Glutamatergic neuron (in vitro differentiated cells): ENCODE results near the gene PXDN. TPM values are rescaled to one million over a fixed set of nuclear protein-coding genes. Genes with fewer than 3 reads are reported as not detected.

Experiments used
- DNase-seq: peaks from one replicate; pipeline ENCODE4 v3.0.0; 2022
- H3K27ac Mint-ChIP-seq: one replicate; pipeline ENCODE4 v1.8.0; 2020; ENCODE audit warnings: mild to moderate bottlenecking, mixed read lengths, inconsistent platforms; ENCODE audit not compliant: unreplicated experiment
- H3K27me3 Mint-ChIP-seq: one replicate; pipeline ENCODE4 v1.8.0; 2020; ENCODE audit warnings: mild to moderate bottlenecking, moderate library complexity, mixed read lengths, inconsistent platforms; ENCODE audit not compliant: unreplicated experiment
- H3K36me3 Mint-ChIP-seq: one replicate; pipeline ENCODE4 v1.8.0; 2020; ENCODE audit warnings: mild to moderate bottlenecking, mixed read lengths, inconsistent platforms; ENCODE audit not compliant: unreplicated experiment
- H3K4me1 Mint-ChIP-seq: one replicate; pipeline ENCODE4 v1.8.0; 2020; ENCODE audit warnings: mild to moderate bottlenecking, low read depth, mixed read lengths, inconsistent platforms; ENCODE audit not compliant: unreplicated experiment
- H3K4me3 Mint-ChIP-seq: one replicate; pipeline ENCODE4 v1.8.0; 2020; ENCODE audit warnings: mild to moderate bottlenecking, mixed read lengths, inconsistent platforms; ENCODE audit not compliant: unreplicated experiment
- H3K9me3 Mint-ChIP-seq: one replicate; pipeline ENCODE4 v1.8.0; 2020; ENCODE audit warnings: mild to moderate bottlenecking, moderate library complexity, mixed read lengths, inconsistent platforms; ENCODE audit not compliant: unreplicated experiment
- total RNA-seq: library from RNA; stranded (reverse); fragmentation: NEBNext Ultra II Directional; extraction: Animal tissue kit (Norgen Biotek cat#: 25700); gene quantifications from one replicate; pipeline ENCODE4 v1.2.1, GENCODE V29; 2021; ENCODE audit not compliant: unreplicated experiment
- TF ChIP-seq, protein P1 (sequence below): fragments of 200-600 bp; sonication (generic); IDR thresholded peaks from one replicate; pipeline ENCODE4 v1.5.0; 2021; ENCODE audit not compliant: partially characterized antibody, unreplicated experiment

The PXDN gene
- total RNA-seq, 1 donor from 2014 or later = 226 TPM

DNA sequence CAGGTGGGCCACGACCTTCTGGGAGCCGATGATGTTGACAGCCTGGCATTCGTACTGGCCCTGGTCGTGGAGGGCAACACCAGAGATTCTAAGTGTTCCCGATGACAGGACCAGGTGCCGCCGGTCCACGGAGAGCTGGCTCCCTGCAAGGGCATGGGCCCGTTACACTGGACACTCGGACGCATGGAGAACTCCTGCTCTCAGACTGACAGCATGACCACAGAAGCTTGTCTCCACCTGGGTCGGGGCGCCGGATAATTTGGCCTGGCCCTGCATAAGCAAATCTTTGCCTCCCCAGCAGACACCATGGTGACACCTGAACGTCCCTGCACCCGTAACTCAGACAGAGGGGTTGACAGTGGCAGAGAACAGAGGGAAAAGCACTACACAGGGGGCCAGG is 80.7 kb downstream of the PXDN start:
- Mint-ChIP-seq H3K27ac (no peak overlapping the region), H3K27me3 (peaks cover 4% of the 10 kb centered on the region), H3K9me3 (peaks cover 2% of the 10 kb centered on the region), H3K4me3 (no peak overlapping the region), H3K36me3 (peaks cover 12% of the 10 kb centered on the region), H3K4me1 (peaks cover 5% of the 10 kb centered on the region)
- TF ChIP-seq, protein P1, sequence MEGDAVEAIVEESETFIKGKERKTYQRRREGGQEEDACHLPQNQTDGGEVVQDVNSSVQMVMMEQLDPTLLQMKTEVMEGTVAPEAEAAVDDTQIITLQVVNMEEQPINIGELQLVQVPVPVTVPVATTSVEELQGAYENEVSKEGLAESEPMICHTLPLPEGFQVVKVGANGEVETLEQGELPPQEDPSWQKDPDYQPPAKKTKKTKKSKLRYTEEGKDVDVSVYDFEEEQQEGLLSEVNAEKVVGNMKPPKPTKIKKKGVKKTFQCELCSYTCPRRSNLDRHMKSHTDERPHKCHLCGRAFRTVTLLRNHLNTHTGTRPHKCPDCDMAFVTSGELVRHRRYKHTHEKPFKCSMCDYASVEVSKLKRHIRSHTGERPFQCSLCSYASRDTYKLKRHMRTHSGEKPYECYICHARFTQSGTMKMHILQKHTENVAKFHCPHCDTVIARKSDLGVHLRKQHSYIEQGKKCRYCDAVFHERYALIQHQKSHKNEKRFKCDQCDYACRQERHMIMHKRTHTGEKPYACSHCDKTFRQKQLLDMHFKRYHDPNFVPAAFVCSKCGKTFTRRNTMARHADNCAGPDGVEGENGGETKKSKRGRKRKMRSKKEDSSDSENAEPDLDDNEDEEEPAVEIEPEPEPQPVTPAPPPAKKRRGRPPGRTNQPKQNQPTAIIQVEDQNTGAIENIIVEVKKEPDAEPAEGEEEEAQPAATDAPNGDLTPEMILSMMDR = no peak
- DNase-seq = no peak

DNA sequence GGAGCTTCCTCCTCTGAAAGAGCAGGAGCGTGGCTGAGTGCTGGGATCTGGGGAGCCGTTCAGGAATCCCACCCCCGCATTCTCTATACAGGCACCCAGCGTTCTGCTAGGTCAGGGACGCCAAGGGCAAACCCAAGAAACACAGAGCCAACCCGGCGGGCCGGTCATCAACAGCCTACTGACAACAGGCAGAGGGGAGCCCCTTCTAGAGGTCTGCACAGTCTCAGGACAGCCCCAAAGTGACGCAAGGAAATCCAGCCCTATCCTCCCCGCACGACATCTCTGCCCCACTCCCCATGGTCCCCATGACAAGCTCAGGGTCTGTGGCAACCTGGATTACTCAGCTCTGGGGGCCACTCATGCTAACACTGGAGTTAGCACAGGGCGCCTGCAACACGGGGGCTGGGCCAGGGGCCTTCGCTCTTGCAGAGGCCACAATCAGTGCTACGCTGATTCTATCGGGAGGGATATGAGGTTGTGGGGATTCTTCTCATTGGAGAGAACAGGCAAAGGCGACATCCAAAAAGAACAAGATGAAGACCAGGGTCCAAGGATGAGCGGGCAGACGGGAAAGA is 81.6 kb downstream of the PXDN start:
- TF ChIP-seq, protein P1 = no peak
- Mint-ChIP-seq H3K36me3 (peaks cover 7% of the 10 kb centered on the region), H3K4me3 (no peak overlapping the region), H3K27ac (no peak overlapping the region), H3K9me3 (peaks cover 2% of the 10 kb centered on the region), H3K27me3 (peaks cover 5% of the 10 kb centered on the region), H3K4me1 (peaks cover 10% of the 10 kb centered on the region)
- no peak for DNase-seq

DNA sequence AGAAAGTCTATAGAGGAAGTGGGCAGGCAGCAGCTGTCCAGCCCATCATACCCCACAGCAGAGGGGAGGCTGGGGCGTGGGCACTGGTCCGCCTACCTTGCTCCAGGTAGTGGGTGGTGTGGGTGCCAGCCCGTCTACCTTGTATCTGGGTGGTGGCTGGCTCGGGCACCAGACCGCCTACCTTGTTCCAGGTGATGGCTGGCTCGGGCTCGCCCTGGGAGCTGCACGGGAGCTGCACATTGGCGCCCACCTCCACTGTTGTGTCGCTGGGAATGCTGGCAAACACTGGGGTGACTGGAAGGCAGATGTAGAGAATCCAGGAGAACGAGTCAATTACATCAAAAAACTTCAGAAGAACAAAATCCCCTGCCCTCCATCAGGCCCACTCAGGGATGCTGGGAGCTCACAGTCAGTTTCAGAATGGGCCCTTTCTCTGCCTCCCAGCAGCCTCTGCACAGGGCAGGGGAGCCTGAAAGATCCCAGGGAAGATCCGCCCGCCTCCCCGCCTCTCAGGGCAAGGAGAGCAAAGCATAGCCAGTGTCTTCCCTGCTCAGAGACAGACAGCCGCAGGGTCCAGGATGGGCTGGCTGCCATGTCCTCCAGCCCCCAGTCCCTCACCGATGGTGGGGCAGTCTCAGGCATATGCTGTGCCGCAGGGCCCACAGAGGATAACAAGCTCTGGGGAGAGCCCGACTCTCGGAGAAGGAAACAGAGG is 82.3 kb downstream of the PXDN start:
- no peak for DNase-seq
- H3K9me3 Mint-ChIP-seq = peaks cover 2% of the 10 kb centered on the region
- no peak overlapping the region for H3K27ac Mint-ChIP-seq
- TF ChIP-seq, protein P1 = no peak
- H3K27me3 Mint-ChIP-seq = peaks cover 9% of the 10 kb centered on the region
- H3K36me3 Mint-ChIP-seq = peaks cover 7% of the 10 kb centered on the region
- no peak overlapping the region for H3K4me3 Mint-ChIP-seq
- peaks cover 12% of the 10 kb centered on the region for H3K4me1 Mint-ChIP-seq

DNA sequence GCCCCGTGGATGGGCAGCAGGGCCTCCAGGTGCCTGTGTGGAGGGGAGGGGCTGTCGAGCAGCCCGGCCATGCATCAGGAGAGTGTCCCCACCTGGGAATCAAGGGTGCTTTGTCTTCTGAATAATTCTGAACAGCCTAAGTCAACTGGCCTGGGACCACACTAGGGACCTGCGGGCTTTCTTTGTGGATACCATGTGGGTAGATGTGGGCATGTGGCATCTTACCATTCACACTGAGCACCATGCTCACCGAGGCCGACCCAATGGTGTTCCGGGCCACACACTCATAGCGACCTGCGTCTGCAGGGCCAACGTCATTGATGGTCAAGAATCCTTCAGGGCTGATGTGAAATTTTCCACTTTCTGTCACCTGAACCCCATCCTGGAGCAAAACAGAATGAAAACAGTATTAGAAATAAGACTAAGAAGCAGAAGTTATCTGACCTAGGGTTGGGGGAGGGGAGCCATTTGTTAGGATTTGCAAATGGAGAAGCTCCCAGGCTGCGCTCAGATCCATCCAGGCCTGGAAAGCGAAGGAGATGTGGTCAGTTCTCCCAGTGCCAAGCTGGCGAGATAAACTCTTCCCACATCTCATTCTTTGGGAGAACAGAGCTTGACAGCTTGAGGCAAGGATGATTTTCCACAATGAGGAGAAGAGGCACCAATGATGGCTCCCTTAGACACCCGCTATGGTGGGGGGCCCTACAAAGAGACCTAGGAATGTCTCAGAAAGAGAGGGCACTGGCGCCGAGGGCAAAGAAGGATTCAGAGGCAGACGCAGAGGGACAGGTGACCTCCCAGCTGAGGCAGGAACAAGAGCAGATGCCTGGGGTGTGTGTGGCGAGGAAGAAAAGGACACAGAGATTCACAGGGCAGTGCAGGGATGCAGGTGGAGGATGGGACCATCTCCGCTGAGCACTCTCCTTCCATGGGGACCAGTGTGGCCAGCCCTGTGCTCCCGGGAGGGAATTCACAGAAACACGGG is 83.4 kb downstream of the PXDN start:
- peaks cover 2% of the 10 kb centered on the region for H3K9me3 Mint-ChIP-seq
- peaks cover 7% of the 10 kb centered on the region for H3K36me3 Mint-ChIP-seq
- peak overlapping the region; percentile 43 for H3K27ac Mint-ChIP-seq
- no peak for DNase-seq
- peaks cover 9% of the 10 kb centered on the region for H3K27me3 Mint-ChIP-seq
- peaks cover 12% of the 10 kb centered on the region for H3K4me1 Mint-ChIP-seq
- TF ChIP-seq, protein P1 = no peak
- no peak overlapping the region for H3K4me3 Mint-ChIP-seq
